ENCODE measurements around the gene GGN.
"Not testable (repeated sequence)": the region's sequence is repeated elsewhere in the genome, so short reads cannot be mapped to it uniquely, and the experiment has no call there.

The GGN gene

DNA sequence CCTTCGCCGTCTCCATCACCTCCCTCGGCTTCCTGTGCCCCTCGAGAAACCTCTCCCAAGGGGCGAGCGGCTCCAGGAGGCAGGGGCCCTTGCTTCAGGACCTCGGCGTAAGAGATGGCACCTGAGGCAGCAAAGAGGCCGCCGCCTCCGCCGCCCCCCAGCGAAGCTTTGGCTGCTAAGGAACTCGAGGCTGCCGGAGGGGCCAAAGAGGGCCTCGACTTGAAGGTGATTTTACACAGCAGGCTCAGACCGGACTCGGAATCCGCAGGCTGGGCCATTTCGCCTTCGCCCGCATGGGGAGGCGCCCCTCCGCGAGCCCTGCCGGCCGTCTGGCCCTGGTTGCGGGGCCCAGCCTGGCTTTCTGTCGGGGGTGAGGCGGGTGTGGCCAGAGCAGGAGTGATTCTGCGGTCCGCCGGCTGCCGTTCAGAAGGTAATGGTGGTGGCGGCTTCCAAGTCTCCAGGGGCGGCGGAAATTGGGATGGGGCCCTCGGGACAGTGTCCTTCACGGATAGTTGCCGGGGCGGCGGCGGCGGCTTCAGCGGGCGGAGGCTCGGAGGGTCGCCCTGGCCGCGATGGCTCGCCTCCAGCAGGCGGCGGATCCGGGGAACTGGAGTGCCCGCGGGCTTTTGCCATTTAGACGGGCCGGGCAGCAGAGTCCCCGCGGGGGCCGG lies 1.4 kb downstream of the GGN start:
- DNase-seq, result no peak

GRCh38 chr19:38385804-38386257 lies 2.0 kb downstream of the GGN start:
- DNase-seq, result no peak

DNA sequence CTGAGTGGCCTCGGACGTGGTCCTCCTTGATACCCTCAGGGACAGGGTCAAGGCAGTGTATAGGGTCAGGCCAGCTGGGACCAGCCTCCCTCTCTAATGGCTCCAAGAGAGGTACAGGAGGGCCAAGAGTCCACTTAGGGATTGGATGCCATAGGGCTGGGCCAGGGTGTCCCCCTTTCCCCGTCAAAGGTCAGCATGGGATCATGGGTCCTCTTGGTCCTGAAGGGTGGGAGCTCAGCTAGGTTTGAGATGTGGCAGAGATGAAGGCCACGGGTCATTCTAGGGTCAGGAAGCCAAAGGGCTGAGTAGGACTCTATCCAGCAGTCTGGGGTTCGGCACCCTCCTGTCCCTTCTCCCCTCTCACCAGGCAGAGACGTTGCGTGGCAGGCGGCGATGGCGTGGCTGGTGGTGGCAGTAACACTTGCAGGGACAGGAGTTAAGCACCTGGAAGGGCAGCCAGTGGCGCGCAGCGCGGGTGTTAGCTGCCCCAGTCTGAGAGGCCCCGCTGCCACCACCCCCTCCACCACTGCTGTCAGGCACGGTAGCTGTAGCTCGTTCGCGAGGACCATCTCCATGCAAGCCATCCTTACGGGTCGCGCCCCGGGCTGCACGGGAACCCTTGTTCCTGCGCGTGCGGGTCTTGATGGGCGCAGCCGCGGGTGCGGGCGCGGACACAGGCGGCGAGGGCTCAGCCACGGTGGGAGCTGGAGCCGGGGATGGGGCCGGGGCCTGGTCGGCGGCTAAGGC lies 2.6 kb downstream of the GGN start:
- DNase-seq, result no peak

DNA sequence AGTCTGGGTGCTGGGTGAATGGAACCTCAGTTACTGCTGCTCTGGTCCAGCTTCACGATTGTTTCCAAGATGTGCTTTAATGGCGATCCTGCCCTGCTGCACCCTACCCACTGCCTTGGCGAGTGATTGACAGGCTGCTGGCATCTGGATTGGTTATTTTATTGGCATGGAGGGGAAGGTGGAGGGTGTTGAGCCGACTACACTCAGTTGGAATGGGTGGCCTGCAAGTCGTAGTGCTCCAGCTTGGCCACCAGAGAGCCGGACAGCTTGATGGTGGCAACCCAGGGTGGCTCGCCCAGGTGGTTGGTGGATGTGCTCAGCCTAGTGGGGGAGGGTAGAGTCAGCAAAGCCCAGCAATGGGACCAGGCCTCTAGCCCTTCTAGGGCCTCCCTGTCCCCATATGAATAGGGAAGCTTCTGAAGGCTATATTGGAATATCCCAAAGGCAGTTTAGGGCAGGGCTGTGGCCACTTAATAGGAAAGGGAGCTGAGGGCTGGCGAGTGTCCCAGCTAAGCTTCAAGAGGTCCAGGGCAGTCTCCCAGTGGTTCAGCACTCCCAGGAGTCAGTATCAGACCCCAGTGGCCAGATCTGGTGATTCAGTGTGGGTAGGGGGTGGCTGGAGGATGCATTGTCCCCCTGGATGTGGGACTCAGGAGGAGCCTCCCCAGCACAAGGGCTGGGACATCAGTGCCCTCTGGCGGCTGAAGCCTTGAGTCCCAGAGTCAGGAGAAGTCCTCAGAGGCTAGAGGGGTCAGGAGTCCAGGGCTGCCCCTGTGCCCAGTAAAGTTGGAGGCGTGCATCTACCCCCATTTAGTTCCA lies 3.4 kb downstream of the GGN start:
- DNase-seq, result no peak

GRCh38 chr19:38383743-38384142 lies 4.1 kb downstream of the GGN start:
- no peak for DNase-seq

DNA sequence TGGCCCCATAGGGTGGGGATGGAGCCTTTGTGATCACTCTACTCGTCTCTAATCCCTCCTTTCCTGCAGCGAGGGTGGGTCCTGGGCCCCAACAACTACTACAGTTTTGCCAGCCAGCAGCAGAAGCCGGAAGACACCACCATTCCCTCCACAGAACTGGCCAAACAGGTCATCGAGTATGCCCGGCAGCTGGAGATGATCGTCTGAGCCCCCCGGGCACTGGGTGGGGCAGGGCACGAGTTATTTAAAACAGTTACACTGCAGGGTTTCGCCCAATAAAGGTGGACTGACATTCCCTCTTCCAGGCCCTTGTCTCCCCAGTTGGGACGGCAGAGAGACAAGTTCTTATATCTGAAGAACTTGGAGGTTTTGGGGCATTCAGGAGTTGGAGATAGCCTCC lies 4.7 kb downstream of the GGN start:
- no peak for DNase-seq

DNA sequence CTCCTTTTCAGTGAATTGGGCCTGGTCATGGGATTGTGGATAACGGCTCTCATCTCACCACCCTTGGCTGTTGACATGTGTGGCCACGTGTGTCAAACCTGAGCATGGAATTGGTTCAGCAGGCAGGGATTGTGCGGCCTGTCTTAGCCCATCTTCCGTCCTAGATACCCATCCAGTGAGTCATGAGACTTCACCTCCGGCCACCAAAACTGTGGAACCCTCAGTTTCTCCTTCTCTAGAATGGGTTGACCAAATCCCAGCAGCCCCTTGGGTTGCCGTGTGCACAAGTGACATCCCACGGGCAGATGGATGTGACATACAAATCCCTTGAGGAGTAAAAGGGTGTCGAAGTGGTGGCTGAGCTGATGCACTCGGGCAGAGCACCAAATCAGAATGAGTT lies 6.7 kb downstream of the GGN start:
- no peak for DNase-seq

- DNase-seq, result no peak
Measured at GRCh38 chr19:38378866-38379265, 9.0 kb downstream of the GGN start.

DNA sequence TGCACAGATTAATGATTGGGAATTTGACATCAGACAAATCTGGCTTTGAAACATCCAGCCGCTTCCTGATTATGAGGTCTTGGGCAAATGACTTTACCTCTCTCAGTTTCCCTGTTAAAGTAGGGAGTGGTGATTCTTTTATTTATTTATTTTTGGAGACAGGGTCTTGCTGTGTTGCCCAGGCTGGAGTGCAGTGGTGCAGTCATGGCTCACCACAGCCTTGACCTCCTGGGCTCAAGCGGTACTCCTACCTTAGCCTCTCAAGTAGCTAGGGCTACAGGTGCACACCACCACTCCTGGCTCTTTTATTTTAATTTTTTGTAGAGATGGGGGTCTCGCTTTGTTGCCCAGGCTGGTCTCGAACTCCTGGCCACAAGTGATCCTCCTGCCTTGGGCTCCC lies 10.8 kb downstream of the GGN start:
- DNase-seq, result no peak

DNA sequence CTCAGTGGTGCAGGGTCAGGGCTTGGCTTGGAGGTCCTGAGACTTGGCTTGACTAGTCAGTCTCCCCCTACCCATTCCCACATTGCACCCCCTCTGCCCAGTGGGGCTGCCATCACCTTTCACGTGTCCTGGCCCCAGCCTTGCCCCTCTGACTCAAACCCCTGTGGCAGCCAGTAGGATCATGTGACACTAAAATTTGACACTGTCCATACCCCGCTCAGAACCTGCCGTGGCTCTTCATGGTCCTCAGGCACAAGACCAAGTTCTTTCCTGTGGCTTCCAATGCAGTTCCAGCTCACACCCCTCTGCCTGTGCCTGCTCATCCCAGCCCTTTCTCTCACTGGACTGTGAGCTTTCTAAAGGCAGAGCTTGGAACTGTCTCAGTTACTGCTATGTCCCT lies 11.3 kb downstream of the GGN start:
- no peak for DNase-seq

- DNase-seq, result no peak
Measured at GRCh38 chr19:38375748-38376147, 12.1 kb downstream of the GGN start.

DNA sequence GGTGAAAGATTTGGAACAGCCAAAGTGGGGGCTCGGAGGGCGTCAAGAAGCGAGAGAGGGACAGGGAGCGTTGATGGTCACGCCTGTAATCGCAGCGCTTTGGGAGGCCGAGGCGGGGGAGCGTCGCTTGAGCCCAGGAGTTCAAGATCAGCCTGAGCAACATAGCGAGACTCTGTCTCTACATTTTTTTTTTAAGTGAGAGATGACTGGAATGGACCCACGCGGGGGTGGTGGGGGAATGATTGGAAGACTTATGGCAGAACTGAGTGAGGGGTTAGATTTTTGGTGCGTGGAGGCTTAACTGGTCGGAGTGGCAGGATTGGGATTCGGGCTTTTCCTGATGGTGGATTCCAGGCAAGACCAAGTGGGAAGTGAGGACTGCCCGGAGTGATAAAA lies 12.7 kb downstream of the GGN start:
- peak; percentile 47 for DNase-seq

DNA sequence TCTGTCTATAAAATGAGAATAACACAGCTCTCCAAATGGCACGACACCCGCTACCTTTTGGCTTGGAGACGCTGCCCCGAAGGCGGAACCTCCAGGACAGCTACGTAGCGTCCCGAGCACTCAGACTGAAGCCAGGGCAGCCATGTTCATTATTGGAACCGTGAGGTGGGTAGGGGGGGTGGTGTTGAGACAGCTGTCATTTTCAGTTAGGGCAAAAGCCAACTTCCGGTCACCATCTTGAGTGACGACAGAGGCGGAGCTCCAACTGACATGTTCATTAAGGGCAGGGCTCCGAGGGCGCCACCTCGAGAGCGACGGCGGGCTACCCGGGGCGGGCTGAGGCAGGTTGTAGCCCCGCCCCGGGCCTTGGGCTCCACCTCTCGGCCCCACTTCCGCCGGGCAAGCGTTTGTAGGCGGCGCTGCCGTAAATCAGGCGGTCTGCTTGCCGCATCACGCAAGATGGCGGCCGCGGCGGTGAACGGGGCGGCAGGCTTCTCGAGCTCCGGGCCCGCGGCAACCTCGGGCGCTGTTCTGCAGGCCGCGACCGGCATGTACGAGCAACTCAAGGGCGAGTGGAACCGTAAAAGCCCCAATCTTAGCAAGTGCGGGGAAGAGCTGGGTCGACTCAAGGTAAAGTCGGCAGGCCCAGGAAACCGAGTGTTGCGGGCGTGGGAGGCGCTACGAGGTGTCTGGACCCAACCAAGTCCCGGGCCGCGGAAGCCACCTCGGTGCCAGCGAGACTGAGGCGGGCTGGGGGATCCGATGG lies 13.3 kb downstream of the GGN start, which contains the start of gene PSMD8:
Gene PSMD8 (plus strand): TSS at position 240 of the 766 bp plus-strand sequence. CDS start 31 bp downstream, at position 271.
- peak; percentile 96 for DNase-seq

GRCh38 chr19:38373907-38374331 lies 13.9 kb downstream of the GGN start:
- DNase-seq, result no peak

- DNase-seq, result no peak
Measured at GRCh38 chr19:38371081-38371480, 16.8 kb downstream of the GGN start.

- no peak for DNase-seq
Measured at GRCh38 chr19:38370299-38370698, 17.5 kb downstream of the GGN start.

GRCh38 chr19:38369584-38369983 lies 18.2 kb downstream of the GGN start:
- DNase-seq, result no peak

- DNase-seq, result no peak
Measured at GRCh38 chr19:38367041-38367440, 20.8 kb downstream of the GGN start.

DNA sequence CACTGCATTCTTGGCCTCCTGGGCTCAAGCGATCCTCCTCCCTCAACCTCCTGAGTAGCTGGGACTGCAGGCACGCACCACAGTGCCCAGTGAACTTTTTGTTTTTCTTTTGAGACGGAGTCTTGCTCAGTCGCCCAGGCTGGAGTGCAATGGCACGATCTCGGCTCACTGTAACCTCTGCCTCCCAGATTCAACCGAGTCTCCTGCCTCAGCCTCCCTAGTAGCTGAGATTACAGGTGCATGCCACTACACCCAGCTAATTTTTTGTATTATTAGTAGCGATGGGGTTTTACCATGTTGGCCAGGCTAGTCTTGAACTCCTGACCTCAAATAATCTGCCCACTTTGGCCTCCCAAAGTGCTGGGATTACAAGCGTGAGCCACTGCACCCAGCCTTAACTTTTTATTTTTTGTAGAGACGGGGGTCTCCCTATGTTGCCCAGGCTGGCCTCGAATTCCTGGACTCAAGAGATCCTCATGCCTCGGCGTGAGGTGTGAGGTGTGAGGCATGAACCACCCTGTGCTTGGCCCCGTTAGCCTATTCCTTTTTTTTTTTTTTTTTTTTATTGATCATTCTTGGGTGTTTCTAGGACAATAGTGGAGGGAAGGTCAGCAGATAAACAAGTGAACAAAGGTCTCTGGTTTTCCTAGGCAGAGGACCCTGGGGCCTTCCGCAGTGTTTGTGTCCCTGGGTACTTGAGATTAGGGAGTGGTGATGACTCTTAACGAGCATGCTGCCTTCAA lies 24.7 kb downstream of the GGN start:
- DNase-seq, result not testable (repeated sequence)

DNA sequence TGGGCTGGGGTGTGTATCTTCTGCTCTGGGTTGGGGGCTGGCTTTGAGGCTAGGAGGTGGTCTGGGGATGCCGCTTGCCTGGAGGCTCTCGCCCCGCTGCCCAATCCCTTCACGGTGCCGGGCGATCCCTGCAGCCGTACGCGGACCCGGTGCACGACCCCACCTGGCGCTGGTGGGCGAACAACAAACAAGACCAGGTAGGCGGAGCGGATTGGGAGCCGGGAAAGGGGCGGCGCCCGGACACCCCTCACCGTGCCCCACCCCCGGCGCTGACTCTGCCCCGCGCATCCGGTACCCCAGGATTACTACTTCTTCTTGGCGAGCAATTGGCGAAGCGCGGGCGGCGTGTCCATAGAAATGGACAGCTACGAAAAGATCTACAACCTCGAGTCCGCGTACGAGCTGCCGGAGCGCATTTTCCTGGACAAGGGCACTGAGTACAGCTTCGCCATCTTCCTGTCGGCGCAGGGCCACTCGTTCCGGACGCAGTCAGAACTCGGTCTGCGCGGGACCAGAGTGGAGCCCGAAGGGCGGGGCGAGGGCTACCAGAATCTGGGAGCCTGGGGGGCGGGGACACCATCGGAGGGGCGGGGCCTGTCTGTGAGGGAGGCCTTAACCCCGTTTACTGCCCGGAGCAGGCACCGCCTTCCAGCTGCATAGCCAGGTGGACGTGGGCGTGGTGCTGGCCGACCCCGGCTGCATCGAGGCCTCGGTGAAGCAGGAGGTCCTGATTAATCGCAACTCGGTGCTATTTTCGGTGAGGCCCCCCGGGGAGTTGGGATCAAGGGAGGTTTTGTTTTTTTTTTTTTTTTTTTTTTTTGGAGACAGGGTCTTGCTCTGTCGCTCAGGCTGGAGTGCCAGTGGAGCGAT lies 25.5 kb downstream of the GGN start:
- peak; percentile 79 for DNase-seq

- DNase-seq, result peak; percentile 79
Measured at GRCh38 chr19:38361633-38362075, 26.2 kb downstream of the GGN start.
